Stimulated activated CD4-positive, alpha-beta T cell treated with anti-CD3 and anti-CD28 coated beads, Interleukin-4, amount 100 ng/mL, for 48 hours (primary cell): Measurements from ENCODE around the gene BMAL2.

Experiments
- DNase-seq, 2 donors: peaks; one replicate each; pipeline ENCODE4 v3.0.0-alpha.2; 2020; ENCODE audit warnings: low read depth in 2 of 2

BMAL2 gene, protein sequence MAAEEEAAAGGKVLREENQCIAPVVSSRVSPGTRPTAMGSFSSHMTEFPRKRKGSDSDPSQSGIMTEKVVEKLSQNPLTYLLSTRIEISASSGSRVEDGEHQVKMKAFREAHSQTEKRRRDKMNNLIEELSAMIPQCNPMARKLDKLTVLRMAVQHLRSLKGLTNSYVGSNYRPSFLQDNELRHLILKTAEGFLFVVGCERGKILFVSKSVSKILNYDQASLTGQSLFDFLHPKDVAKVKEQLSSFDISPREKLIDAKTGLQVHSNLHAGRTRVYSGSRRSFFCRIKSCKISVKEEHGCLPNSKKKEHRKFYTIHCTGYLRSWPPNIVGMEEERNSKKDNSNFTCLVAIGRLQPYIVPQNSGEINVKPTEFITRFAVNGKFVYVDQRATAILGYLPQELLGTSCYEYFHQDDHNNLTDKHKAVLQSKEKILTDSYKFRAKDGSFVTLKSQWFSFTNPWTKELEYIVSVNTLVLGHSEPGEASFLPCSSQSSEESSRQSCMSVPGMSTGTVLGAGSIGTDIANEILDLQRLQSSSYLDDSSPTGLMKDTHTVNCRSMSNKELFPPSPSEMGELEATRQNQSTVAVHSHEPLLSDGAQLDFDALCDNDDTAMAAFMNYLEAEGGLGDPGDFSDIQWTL

GRCh38 chr12:27332714-27333402 lies at the start of gene BMAL2:
Gene BMAL2 (plus strand): TSS chr12:27332836. CDS start chr12:27333073, 237 bp downstream.
- DNase-seq: peak; percentile 21 to 30

GRCh38 chr12:27284021-27284420 lies 48.6 kb upstream of the BMAL2 start:
- no peak for DNase-seq

GRCh38 chr12:27284751-27285150 lies 47.9 kb upstream of the BMAL2 start:
- DNase-seq: no peak

GRCh38 chr12:27285403-27285802 lies 47.2 kb upstream of the BMAL2 start:
- DNase-seq: no peak

GRCh38 chr12:27289414-27289813 lies 43.2 kb upstream of the BMAL2 start:
- DNase-seq: no peak

DNA sequence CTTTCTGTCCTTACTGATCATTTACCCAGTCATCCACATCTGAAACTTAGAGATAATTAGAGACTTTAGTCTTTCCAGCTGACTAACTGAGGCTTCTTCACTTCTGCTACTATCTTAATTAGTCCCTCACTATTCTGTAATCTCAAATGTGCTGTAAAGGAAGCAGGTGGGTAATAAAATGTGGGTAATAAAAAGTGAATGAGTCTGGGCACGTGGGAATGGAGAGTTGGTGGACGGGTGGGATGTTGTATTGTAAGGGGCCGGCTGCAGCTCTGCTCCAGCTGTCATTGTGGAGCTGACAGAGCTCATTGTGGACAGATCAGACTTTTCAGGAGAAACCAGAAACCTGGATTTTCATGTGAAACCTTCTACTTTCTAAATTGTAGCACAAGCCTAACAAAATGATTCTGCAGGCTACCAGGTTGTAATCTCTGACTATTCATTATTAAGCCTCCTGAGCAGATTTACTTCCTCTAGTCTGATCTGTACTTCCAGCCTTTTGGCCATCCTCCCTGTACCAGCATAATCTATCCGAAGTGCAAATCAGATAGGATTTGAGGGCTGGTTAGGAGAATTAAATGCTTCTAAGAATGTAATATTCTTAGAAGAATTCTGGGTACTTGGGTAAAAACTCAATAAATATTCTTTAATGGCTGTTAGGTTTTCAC lies 42.0 kb upstream of the BMAL2 start:
- no peak for DNase-seq

DNA sequence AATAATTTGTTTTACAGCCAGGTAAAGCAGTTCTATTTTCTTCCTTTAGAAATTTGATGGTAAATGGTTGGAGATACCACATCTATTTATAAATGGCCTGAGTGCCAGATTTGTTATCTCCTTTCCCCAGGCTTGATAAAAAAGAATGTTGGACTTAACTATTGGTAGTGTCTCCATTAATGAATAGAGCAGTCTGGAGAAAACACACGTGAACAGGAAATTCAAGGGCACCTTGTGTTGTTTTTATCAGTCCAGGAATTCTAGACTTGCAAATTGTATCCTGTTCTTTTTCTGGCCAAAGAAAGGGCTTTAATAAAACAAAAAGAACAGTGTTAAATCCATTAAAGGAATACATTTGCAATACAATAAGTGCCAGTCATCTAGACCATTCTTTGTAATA lies 40.8 kb upstream of the BMAL2 start:
- no peak for DNase-seq

GRCh38 chr12:27292718-27293117 lies 39.9 kb upstream of the BMAL2 start:
- DNase-seq: no peak

DNA sequence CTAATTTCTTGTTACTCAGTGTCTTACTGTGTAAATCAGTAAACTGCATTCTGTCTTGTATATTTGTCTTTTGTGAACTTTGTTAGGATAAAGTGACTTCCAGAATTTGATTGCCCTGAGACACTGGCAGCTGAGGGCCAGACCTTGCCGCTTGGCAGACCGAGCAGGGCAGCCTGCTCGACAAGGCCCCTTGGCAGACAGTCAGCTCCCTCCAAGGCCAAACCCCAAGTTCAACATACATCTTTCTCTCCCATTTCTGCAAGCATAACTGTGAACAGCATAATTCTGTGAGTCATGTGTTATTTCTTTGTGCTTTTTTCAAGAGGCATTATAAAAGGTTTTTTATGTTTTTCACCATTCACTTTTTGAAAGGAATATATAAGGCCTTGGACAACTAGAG lies 39.2 kb upstream of the BMAL2 start:
- DNase-seq: no peak

DNA sequence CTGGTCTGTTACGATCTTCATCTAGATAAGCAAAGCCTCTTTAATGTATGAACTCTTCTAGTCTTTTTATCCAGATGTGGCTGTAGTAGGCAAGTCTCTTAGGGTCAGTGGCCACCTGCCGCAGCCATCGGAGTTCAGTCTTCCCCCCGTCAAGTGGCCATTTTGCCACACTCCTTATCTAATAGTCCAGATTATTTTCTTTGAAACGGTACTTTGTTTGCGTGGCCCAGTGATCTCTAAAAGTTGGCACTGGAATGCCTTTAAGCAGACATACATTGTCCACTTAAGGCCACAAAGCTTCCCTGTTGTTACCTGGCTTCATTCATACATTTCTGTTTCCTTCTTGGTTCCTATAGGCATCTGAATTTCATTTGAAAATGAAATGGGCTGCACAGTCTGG lies 36.0 kb upstream of the BMAL2 start:
- DNase-seq: no peak

DNA sequence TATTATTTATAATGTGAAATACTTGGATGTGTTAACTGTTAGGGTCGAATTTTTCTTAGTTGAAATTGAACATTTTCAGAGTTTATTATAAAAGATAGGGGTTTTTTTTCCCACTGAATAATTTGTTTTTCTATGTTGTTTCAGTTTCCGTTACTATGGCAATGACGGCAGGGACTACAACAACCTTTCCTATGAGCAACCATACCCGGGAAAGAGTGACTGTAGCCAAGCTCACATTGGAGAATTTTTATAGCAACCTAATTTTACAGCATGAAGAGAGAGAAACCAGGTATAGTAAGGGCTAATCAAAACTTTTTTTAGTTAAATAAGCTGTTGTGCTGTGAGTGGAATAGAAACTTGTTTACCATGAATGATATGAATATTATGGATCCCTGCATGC lies 35.1 kb upstream of the BMAL2 start:
- DNase-seq: peak in 1 of 2 donors; percentile 3

DNA sequence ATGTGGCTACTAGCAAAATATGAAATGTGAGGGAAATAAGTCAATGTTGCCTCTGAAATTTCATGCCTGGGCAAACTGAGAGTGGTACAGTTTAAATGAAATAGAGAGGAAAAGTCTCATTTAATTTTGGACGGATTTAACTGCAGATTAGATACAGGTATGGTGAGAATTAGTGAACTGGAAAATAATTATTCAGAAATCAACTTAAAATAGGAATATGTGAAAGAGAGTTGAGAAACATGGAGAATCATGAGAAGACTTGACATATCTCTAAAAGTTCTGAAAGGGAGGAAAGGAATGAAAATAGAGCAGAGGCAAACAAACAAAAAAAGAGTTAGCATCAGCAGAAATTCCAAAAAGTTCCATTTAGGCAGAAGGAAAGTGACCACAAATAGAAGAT lies 33.5 kb upstream of the BMAL2 start:
- DNase-seq: no peak

DNA sequence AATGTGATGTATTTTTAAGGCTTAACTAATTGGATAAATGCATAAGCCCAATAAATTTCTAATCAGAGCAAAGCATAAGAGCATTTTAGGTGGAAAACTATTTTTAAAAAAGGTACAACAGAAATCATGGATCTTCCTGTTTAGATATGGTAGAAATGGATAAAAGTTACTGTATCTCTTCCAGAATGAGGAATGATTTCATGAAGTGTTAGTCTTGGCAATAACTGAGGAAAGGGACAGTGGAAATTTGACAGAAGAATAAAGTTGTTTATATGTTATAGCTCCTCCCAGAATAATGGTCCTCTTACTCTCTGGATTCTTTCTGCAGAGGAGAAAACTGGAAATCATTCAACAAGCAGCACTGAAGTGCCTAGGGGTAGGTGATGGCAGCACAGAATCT lies 32.4 kb upstream of the BMAL2 start:
- DNase-seq: no peak

- no peak for DNase-seq
These were observed 29.2 kb upstream of the BMAL2 start for GRCh38 chr12:27303139-27304111.

- DNase-seq: no peak
These were observed 27.8 kb upstream of the BMAL2 start for GRCh38 chr12:27304856-27305255.

- DNase-seq: no peak
These were observed 26.8 kb upstream of the BMAL2 start for GRCh38 chr12:27305673-27306456.

DNA sequence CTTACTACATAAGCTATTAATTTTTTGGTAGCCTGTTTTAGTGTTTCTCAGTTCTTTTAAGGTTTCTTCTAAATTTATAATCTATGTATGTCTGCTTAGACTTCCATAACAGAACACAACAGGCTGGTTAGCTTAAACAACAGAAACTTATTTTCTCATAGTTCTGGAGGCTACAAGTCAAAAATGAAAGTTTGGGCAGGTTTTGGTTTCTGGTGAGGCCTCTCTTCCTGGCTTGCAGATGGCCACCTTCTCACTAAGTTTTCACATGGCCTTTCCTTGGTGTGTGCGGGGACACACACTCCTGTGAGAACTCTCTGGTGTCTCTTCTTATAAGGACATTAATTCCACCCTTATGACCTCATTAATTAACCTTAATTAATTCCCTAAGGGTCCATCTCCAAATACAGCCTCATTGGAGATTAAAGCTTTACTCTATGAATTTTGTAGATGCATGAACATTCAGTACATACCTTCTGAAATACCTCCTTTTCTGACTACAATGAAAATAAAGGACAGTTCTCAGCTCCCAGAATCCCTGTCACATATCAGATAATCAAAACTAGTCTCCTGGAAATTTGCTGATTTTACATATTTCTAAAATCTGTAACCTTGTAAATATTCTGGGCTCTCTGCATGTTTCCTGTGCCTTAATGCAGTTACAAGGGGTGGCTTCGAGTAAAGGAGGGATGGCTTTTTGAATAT lies 23.2 kb upstream of the BMAL2 start:
- no peak for DNase-seq

- no peak for DNase-seq
These were observed 22.7 kb upstream of the BMAL2 start for GRCh38 chr12:27309995-27310315.

DNA sequence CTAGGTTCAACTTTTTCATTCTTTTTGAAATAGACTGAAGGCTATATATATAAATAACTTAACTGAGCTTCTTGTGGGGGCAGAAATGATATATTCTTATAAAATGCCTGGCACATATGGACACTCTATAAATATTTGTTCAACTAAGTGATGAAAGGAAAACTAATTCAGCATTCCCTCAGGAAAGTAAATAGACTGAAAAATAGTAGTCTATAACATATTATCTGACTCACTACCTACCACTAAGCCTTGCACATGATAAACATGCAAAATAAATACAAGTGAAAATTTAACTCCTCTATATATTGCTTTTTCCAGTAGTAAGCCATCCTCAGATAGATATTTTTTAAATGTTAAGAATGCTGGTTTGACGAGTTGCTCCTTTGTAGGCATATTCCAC lies 15.7 kb upstream of the BMAL2 start:
- no peak for DNase-seq

DNA sequence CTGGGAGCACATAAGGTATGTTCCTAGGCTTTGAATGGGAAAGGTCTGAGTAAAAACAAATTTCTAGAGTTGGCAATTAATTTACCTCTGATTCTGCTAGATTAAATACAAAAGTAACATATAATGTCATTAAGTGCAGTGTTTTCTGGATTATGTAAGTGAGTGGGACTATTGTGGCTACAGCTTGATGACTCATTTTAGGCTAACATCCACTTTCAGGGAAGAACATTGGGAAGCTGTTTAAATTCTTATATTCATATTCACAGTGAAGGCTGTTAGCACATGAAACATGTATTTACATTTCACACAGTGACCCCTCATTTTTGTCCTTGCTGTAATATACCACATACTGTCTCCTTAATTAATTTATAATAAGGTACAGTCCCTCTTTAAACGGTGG lies 13.2 kb upstream of the BMAL2 start:
- DNase-seq: no peak
